Fibroblast of lung (primary cell): ENCODE measurements around the gene SIK3.

Experiments used
- EZH2 ChIP-seq: IDR thresholded peaks from 2 replicates; pipeline ENCODE4 v1.5.1; 2012; ENCODE audit warnings: low read length, control low read depth, mild to moderate bottlenecking; ENCODE audit errors: missing control alignments
- TF ChIP-seq, protein P1 (sequence below), 2 donors: IDR thresholded peaks in 1 of 2; conservative IDR thresholded peaks in 1 of 2; 1 replicate in 1 of 2; 2 replicates in 1 of 2; pipeline ENCODE4 v1.5.1; 2011 to 2012; ENCODE audit warnings: low read length in 2 of 2, control low read depth in 1 of 2, inconsistent platforms in 1 of 2, low read depth in 1 of 2, mild to moderate bottlenecking in 1 of 2

DNA sequence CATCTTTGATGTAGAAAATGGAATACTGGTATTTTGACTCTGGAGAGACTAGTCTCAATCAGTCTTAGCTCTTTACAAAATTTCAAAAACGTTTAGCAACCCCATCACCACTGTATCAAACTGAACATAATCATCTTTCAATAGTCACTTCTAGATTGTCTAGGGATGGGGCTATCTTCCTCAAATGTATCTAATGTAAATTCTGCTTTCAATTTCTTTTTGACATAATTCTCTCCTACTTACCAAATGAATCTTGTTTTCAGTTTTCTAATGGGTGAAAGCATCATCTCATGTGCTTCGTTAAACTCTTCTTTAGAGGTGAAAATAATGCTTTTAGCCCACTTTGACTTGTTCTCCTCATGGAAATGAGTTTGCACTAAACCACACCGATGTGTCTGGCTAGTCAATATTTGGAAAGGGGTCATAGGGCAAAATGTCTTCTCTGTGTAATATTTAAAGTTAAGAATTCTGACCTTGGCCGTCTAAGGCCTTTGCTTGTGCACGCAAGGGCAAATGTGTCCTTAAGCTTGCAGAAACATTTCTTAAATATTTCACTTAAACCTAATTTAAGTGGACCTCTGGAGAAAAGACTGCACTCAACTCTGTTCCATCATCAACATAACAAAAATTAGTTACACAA, 5.2 kb downstream of the SIK3 start:
- TF ChIP-seq EZH2: no peak
- TF ChIP-seq, protein P1, sequence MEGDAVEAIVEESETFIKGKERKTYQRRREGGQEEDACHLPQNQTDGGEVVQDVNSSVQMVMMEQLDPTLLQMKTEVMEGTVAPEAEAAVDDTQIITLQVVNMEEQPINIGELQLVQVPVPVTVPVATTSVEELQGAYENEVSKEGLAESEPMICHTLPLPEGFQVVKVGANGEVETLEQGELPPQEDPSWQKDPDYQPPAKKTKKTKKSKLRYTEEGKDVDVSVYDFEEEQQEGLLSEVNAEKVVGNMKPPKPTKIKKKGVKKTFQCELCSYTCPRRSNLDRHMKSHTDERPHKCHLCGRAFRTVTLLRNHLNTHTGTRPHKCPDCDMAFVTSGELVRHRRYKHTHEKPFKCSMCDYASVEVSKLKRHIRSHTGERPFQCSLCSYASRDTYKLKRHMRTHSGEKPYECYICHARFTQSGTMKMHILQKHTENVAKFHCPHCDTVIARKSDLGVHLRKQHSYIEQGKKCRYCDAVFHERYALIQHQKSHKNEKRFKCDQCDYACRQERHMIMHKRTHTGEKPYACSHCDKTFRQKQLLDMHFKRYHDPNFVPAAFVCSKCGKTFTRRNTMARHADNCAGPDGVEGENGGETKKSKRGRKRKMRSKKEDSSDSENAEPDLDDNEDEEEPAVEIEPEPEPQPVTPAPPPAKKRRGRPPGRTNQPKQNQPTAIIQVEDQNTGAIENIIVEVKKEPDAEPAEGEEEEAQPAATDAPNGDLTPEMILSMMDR (conservative IDR thresholded peaks at IDR 0.05 in 1 of 2, IDR thresholded peaks at IDR 0.05 in 1 of 2; ENCODE audit: low read depth in 1 of 2, low read length in 2 of 2): no peak
